HG02885 (cell line): ENCODE data around the gene DPH1.

Source experiments
- ATAC-seq: cut with Tn5 transposase; IDR thresholded peaks from one replicate; pipeline ENCODE4 v1.9.1; 2021; ENCODE audit warnings: mild to moderate bottlenecking; ENCODE audit not compliant: unreplicated experiment, poor library complexity

The DPH1 gene

DNA sequence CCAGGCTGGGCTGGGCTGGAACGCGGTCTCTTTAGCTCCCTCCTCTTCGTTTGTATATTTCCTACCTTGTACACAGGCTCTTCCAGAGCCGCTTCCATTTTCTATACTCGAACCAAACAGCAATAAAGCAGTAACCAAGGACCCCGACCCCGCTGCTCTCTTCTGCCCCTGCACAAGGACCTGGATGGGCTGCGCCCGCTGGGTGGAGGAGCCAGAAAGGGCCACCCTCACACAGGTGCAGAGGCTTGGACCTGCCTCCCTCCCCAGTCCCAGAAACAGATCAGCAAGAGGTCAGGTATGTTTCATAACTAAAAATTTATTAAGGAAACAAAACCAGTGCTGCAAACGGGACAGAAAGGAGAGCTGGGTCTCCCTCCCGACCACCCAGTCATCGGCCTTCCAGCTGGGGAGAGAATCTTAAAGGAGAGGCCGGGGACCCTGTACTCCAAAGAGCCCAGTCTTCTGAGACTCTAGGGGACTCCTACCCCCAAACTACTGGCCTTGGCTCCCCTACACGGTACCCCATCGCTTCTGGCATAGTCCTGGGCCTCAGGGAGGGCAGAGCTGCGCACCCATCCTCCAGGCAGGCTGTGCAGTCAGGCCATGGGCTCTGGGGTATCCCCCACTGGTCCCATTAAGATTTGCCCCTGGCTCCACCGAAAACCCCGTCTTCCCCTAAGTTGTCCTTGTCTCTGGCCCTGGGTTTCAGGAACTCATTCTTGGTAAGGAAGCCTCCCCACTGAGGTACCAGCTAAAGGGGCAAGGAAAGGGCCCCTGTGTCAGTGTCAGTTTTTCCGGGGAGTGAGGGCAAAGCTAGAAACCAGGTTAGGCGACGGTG is 29.8 kb downstream of the DPH1 start:
- ATAC-seq: no peak

GRCh38 chr17:2060385-2060658 is 30.4 kb downstream of the DPH1 start:
- no peak for ATAC-seq

- no peak for ATAC-seq
These were observed 30.9 kb downstream of the DPH1 start for GRCh38 chr17:2060681-2061440.

GRCh38 chr17:2061441-2061958 is 31.5 kb downstream of the DPH1 start:
- ATAC-seq: no peak

DNA sequence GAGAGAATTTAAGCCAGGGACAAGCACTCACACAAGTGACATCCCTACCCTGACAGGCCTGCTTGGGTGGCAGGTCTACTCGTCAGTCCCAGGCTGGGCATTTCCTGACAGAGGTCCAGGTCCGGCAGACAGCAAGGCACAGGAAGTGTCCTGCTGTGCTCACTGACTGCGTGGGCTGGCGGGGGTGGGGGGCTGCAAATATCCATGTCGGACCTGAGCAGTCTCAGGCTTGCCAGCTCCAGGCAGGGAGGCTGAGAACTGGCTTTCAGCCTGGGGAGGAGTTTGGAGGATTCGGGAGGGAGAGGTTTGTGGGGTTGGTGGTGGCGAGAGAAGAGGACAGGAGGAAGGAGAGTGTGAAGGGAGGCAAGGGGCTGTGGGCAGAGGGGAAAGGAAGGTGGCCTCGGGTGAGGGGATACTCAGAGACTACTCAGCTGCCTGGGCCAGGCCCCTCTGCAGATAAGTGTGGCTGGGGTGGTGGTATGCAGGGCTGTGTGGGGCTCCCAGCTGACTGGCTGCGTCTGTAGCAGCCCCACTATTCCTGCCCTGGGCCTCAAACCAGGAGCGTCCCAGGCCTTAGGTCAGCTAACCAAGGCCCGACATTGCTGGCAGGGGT is 32.7 kb downstream of the DPH1 start:
- no peak for ATAC-seq

DNA sequence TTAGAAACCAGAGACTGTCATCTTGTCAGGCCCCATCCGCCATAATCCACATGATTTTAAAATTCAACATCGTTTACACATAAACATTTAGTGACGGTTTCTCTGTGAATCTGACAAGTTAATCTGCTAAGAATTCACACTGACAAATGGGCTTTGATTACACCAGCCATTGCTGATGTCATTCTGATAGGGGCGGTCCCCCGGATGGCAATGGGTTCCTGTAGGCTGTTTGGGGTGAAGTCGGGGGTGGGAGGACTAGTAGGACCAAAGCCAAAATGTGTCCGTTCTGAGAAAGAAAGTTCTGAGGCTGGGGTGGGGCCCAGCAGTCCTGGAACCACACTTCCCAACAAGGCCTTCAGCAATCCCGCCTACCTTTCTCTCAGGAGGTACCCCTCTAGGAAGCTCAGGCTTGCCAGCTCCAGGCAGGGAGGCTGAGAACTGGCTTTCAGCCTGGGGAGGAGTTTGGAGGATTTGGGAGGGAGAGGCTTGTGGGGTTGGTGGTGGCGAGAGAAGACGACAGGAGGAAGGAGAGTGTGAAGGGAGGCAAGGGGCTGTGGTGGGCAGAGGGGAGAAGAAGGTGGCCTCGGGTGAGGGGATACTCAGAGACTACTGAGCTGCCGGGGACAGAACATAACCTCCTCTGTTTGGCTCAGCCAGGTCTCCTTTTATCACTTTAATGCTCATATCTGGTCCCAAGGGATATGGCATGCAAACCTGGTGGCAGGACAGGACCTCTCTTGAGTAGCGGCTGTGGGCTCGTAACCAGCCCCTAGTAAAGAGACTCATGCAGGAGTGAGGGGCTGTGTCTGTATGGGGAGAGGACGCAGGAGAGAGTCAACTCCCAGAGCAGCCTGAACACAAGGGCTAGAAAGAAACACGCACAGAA is 33.6 kb downstream of the DPH1 start:
- no peak for ATAC-seq

DNA sequence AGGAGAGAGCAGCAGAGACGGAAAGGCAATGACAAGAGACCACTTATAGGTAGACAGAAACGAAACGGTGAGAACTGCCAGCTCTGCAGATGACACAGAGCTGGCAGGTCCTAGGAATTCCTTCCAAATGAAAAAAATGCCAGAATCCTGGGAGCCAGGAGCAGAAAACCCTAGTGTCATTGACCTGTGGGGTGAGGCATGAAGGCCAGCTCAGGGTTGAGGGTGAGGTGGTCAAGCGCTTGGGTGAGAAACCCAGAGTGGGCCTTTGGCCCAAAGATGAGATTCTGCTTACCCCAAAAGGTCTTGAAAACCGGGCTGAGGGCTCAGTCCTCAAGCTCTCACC is 34.2 kb downstream of the DPH1 start:
- ATAC-seq: no peak

DNA sequence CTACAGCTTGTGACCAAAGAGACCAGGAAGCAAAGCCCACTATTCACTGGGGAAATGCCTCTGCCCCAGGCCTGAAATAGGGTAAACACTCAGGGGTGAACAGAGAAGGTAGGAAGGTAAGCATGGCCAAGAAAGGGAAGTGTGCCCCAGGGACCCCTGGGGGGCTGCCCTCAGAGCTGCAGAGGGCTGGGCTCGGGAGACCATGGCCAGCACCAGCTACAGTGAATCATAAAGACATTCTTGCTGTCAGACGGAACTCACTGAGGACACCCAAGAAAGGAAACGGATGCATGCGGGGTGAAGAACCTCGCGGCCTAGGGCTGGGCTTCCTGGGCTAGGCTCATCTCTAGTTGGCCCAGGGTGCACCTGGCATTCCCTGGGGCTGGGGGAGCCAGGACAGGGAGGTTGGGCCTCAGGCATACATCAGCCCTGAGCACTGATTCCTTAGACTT is 34.6 kb downstream of the DPH1 start:
- ATAC-seq: no peak

DNA sequence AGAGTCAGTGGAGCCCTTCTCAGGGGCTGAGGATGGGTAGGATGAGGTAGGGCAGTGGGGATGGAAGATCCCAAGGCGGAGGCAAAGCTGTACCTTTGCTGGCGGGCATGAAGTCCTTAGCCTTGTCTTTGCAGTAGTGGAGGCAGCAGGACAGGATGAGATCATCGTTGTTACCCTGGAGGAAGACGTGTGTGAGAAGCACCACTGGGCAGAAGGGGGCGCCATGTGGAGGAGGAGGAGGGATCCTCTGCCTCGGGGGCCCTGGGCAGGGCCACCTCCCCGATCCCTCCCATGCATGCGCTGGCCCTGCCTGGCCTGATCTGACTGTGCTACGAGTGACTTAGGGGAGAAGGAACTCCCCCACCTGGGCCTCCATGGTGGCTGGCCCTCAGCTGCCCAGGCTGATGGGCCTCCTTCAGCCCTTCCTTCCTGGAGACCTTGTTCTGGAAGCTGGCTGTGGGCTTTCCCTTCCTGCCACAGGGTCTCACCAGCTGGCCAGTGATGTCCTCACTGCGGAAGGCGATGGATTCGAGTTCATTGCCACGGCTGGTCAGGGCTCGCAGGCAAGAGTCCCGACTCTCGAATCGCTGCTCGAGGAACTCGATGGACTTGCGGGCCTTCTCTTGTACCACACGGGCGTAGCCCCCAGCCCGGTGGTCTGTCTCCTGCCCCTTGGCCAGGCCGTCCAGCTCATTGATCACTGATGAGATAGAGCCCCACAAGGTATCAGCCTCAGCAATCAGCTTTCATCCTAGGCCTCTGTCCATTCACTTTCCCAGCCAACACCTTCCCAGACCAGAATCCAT is 35.2 kb downstream of the DPH1 start:
- ATAC-seq: peak; percentile 43

DNA sequence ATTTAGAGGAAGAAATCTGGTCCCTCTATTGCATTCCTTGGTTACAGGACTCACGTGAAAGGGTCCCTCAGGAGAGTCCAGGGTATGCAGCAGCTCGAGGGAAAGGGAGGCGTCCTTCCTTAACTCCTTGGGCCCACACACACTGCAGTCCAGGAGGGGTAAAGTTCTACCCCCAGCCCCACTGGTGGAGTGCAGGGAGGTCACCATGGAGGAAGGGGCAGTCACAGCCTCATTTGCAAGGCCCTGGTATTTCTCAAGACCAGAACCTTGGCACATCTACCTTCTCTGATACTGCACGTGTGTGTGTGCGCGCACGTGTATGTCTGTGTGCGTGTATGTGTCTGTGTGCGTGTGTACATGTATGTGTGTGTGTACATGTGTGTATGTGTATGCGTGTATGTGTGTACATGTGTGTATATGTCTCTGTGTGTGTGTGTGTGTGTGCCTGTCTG is 36.0 kb downstream of the DPH1 start:
- no peak for ATAC-seq

- no peak for ATAC-seq
These were observed 37.2 kb downstream of the DPH1 start for GRCh38 chr17:2067048-2067561.

DNA sequence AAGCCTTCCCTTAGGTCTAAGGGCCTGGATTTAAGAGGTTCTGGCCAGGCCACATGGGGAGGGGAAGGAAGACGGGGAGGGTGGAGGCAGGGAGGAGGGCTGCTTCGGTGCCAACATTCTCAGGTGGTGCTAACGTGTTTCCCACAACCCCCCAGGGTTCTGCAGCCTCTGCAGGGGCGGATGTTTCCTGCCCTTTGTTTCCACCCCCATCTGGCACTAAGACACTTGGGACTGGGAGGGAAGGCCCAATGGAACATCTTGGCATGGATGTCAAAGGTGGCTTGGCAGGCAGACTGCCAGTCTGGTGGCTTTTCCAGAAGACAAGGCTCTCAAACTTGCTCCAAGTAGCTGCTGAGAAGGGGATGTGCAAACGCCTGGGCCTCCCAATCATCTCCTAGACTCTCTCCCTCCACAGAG is 37.7 kb downstream of the DPH1 start:
- ATAC-seq: no peak

DNA sequence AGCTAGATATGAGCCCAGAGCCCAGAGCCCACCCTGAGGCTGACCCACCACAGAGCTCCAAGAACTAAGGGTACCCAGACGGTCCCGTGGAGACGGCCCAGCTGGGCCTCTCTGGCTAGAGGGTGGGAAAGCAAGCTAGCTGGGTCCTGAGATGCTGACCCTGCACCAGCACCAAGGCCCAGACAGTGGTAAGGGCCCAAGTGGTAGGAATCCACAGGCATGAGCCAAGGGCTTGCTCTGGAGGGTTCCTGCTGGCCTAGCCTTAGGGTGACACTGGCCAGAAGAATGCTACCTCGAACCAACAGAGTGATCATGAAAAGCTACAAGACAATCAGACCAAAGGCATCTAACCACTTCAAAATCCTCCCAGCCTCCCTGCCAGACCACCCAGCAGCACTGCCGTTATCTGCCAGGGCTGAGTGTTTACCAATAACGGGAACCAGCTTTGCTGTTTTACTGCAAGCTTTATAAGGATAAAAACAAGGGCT is 38.1 kb downstream of the DPH1 start:
- ATAC-seq: no peak

GRCh38 chr17:2068519-2069051 is 38.6 kb downstream of the DPH1 start:
- no peak for ATAC-seq

- peak; percentile 61 for ATAC-seq
These were observed 40.5 kb downstream of the DPH1 start for GRCh38 chr17:2070241-2071023.

DNA sequence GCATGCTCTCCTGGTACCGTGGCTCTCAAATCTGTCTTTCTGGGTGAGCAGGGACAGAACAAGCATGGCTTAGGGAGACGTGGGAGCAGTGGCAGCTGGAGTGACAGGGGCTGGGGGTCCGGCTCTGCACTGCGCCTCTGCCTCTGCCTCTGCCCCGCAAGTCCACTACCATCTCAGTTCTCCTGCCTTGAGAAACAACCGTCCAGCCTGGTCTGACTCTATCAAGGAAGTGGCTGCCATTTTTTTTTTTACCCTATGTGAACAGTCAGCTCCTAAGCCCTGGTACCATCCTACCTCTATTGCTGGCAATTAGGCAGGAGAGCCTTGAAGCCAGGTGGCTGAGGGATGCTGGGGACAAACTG is 41.1 kb downstream of the DPH1 start:
- ATAC-seq: no peak

GRCh38 chr17:2071455-2072281 is 41.7 kb downstream of the DPH1 start:
- no peak for ATAC-seq
